DND-41 (cell line): ENCODE results near the gene BEND5.

Source experiments
- ATAC-seq: fragments of 200-7000 bp; cut with Tn5 transposase; 3 replicates; pipeline ENCODE4 v1.9.1; 2021; ENCODE audit warnings: low read depth; ENCODE audit not compliant: insufficient read depth
- DNase-seq: peaks from one replicate; pipeline ENCODE4 v3.0.0-alpha.2; 2020
- H2AFZ ChIP-seq: 2 replicates; pipeline ENCODE4 v1.6.0; 2012; ENCODE audit warnings: low read depth, low read length
- H3K27ac ChIP-seq: 2 replicates; pipeline ENCODE4 v1.5.1; 2012; ENCODE audit warnings: low read length, inconsistent platforms
- H3K27me3 ChIP-seq: fragments of 200-600 bp; sonication (generic); 2 replicates; pipeline ENCODE4 v1.6.0; 2012; ENCODE audit warnings: low read length, mild to moderate bottlenecking, inconsistent platforms; ENCODE audit not compliant: insufficient read depth, poor library complexity
- H3K36me3 ChIP-seq: 2 replicates; pipeline ENCODE4 v1.5.1; 2012; ENCODE audit warnings: low read length, inconsistent platforms; ENCODE audit not compliant: insufficient read depth
- H3K4me1 ChIP-seq: 2 replicates; pipeline ENCODE4 v1.5.1; 2012; ENCODE audit warnings: mild to moderate bottlenecking, low read length; ENCODE audit not compliant: insufficient read depth
- H3K4me2 ChIP-seq: 2 replicates; pipeline ENCODE4 v1.6.0; 2012; ENCODE audit warnings: mild to moderate bottlenecking, moderate library complexity, low read length, inconsistent platforms; ENCODE audit not compliant: insufficient read depth
- H3K4me3 ChIP-seq, 2 experiments: fragments of 200-600 bp in 1 of 2; shearing (Covaris generic) in 1 of 2; 2 replicates each; pipeline ENCODE4 v1.5.1; 2012 to 2016; ENCODE audit warnings: inconsistent platforms in 2 of 2, low read length in 2 of 2, mild to moderate bottlenecking in 2 of 2, low read depth in 1 of 2, moderate library complexity in 1 of 2
- H3K79me2 ChIP-seq: 2 replicates; pipeline ENCODE4 v1.6.0; 2012; ENCODE audit warnings: low read length, inconsistent platforms; ENCODE audit not compliant: insufficient read depth
- H3K9ac ChIP-seq: 2 replicates; pipeline ENCODE4 v1.6.0; 2012; ENCODE audit warnings: low read depth, mild to moderate bottlenecking, inconsistent platforms, low read length, moderate library complexity
- H3K9me3 ChIP-seq: 2 replicates; pipeline ENCODE4 v1.5.1; 2012; ENCODE audit warnings: low read length, moderate library complexity, mild to moderate bottlenecking, inconsistent platforms; ENCODE audit not compliant: insufficient read depth, severe bottlenecking
- H4K20me1 ChIP-seq: 2 replicates; pipeline ENCODE4 v1.6.0; 2012; ENCODE audit warnings: low read length; ENCODE audit not compliant: insufficient read depth
- CTCF ChIP-seq: IDR thresholded peaks from 2 replicates; pipeline ENCODE4 v1.5.1; 2012; ENCODE audit warnings: borderline replicate concordance, low read length, moderate library complexity, mild to moderate bottlenecking; ENCODE audit not compliant: poor library complexity, severe bottlenecking; ENCODE audit errors: extremely low read depth
- EZH2 ChIP-seq: IDR thresholded peaks from 3 replicates; pipeline ENCODE4 v1.6.1; 2012; ENCODE audit warnings: borderline replicate concordance, low read depth, mild to moderate bottlenecking, moderate library complexity, low read length, inconsistent platforms; ENCODE audit not compliant: severe bottlenecking

BEND5 gene

GRCh38 chr1:48718116-48718630 lies 58.5 kb downstream of the BEND5 start:
- ATAC-seq (no peak), DNase-seq (no peak)
- Histone ChIP-seq H3K4me2 (no peak overlapping the region), H4K20me1 (no peaks in the 10 kb centered on the region), H2AFZ (no peak overlapping the region), H3K27ac (no peak overlapping the region), H3K9ac (no peak overlapping the region), H3K9me3 (no peaks in the 10 kb centered on the region), H3K27me3 (peaks cover 3% of the 10 kb centered on the region), H3K4me3 (no peak overlapping the region), H3K4me1 (no peaks in the 10 kb centered on the region), H3K36me3 (no peaks in the 10 kb centered on the region), H3K79me2 (no peaks in the 10 kb centered on the region)
- no peak for TF ChIP-seq EZH2
- TF ChIP-seq CTCF: no peak

GRCh38 chr1:48717082-48717481 lies 59.6 kb downstream of the BEND5 start:
- no peak overlapping the region for H3K4me3 ChIP-seq
- no peak overlapping the region for H2AFZ ChIP-seq
- no peak overlapping the region for H3K27ac ChIP-seq
- no peaks in the 10 kb centered on the region for H4K20me1 ChIP-seq
- DNase-seq (no peak), ATAC-seq (no peak)
- H3K4me1 ChIP-seq: no peaks in the 10 kb centered on the region
- no peak overlapping the region for H3K4me2 ChIP-seq
- peaks cover 3% of the 10 kb centered on the region for H3K27me3 ChIP-seq
- H3K79me2 ChIP-seq: no peaks in the 10 kb centered on the region
- no peak overlapping the region for H3K9ac ChIP-seq
- TF ChIP-seq EZH2: no peak
- no peak for TF ChIP-seq CTCF
- no peaks in the 10 kb centered on the region for H3K36me3 ChIP-seq
- H3K9me3 ChIP-seq: no peaks in the 10 kb centered on the region

- TF ChIP-seq EZH2: no peak
- TF ChIP-seq CTCF: no peak
- H3K4me2 ChIP-seq: no peak overlapping the region
- no peak overlapping the region for H3K27ac ChIP-seq
- peaks cover 3% of the 10 kb centered on the region for H3K27me3 ChIP-seq
- ATAC-seq (no peak), DNase-seq (no peak)
- no peak overlapping the region for H2AFZ ChIP-seq
- no peaks in the 10 kb centered on the region for H4K20me1 ChIP-seq
- H3K9ac ChIP-seq: no peak overlapping the region
- no peaks in the 10 kb centered on the region for H3K9me3 ChIP-seq
- no peaks in the 10 kb centered on the region for H3K36me3 ChIP-seq
- no peaks in the 10 kb centered on the region for H3K79me2 ChIP-seq
- H3K4me1 ChIP-seq: no peaks in the 10 kb centered on the region
- H3K4me3 ChIP-seq: no peak overlapping the region
Measured at GRCh38 chr1:48715921-48716320, 60.8 kb downstream of the BEND5 start.

GRCh38 chr1:48710915-48711314 lies 65.8 kb downstream of the BEND5 start:
- Histone ChIP-seq H2AFZ (no peak overlapping the region), H3K27ac (no peak overlapping the region), H3K4me1 (no peaks in the 10 kb centered on the region), H3K9me3 (no peaks in the 10 kb centered on the region), H3K9ac (no peak overlapping the region), H3K4me2 (no peak overlapping the region), H3K36me3 (no peaks in the 10 kb centered on the region), H3K79me2 (no peaks in the 10 kb centered on the region), H4K20me1 (no peaks in the 10 kb centered on the region), H3K27me3 (peaks cover 3% of the 10 kb centered on the region), H3K4me3 (no peak overlapping the region)
- no peak for ATAC-seq
- no peak for DNase-seq
- TF ChIP-seq EZH2 (no peak), CTCF (no peak)
